NB4 (cell line): Measurements from ENCODE around the gene IL3.

Experiments
- DNase-seq: peaks from one replicate; pipeline ENCODE4 v3.0.0; 2010; ENCODE audit warnings: low read depth
- H3K4me3 ChIP-seq: one replicate; pipeline ENCODE4 v1.5.1; 2011; ENCODE audit warnings: mild to moderate bottlenecking, low read depth, low read length, moderate library complexity
- MAX ChIP-seq: IDR thresholded peaks from 2 replicates; pipeline ENCODE4 v1.6.1; 2011; ENCODE audit warnings: low read depth, low read length
- MYC ChIP-seq: IDR thresholded peaks from 2 replicates; pipeline ENCODE4 v1.6.1; 2011; ENCODE audit warnings: low read depth, low read length
- POLR2A ChIP-seq: IDR thresholded peaks from 2 replicates; pipeline ENCODE4 v1.6.1; 2011; ENCODE audit warnings: mild to moderate bottlenecking; ENCODE audit not compliant: insufficient read length; ENCODE audit errors: extremely low read depth
- TF ChIP-seq, protein P1 (sequence below): IDR thresholded peaks from one replicate; pipeline ENCODE4 v1.5.1; 2012; ENCODE audit warnings: low read depth, low read length

Gene IL3

GRCh38 chr5:132054031-132054696 is 6.3 kb upstream of the IL3 start:
- no peak for DNase-seq
- H3K4me3 ChIP-seq, result no peak overlapping the region
- TF ChIP-seq MYC (no peak), POLR2A (no peak), MAX (no peak)
- TF ChIP-seq, protein P1, sequence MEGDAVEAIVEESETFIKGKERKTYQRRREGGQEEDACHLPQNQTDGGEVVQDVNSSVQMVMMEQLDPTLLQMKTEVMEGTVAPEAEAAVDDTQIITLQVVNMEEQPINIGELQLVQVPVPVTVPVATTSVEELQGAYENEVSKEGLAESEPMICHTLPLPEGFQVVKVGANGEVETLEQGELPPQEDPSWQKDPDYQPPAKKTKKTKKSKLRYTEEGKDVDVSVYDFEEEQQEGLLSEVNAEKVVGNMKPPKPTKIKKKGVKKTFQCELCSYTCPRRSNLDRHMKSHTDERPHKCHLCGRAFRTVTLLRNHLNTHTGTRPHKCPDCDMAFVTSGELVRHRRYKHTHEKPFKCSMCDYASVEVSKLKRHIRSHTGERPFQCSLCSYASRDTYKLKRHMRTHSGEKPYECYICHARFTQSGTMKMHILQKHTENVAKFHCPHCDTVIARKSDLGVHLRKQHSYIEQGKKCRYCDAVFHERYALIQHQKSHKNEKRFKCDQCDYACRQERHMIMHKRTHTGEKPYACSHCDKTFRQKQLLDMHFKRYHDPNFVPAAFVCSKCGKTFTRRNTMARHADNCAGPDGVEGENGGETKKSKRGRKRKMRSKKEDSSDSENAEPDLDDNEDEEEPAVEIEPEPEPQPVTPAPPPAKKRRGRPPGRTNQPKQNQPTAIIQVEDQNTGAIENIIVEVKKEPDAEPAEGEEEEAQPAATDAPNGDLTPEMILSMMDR, result no peak

DNA sequence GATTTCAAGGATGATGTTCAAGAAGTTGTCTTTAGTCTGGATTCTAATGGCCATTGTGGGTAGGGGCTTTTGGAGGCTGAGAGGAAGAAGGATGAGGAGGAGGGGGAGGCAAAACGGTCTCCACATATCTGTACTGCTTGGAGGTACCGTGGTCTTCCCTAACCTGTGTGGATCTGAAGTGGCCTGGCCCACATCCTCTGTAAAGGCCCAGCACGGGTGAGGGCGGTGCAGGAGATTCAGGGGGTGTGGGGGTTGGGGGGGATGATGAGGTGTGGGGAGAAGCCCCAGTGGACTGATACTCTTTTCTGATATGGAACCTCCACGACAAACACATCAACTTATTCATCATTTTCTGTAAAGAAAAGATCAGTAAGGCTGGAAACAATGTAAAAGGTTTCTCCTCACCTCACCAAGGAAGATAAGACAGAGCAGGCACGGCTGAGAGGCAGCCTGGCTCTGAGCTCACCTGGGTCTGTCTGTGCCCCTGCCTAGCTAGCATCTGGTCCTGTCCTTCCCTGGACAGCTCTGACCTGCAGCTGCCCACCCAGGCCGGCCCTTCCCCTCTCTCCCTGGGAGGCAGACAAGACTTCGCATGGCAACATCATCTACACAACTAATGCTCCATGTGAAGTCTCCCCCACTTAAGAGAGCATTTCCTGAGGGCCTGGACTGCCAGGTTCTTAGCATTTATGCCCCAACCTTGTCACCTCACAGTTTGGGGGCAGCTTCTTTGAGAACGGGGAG is 5.6 kb upstream of the IL3 start:
- no peak overlapping the region for H3K4me3 ChIP-seq
- TF ChIP-seq POLR2A (no peak), MAX (no peak), MYC (no peak)
- TF ChIP-seq, protein P1, result no peak
- no peak for DNase-seq

GRCh38 chr5:132055441-132055807 is 5.0 kb upstream of the IL3 start:
- no peak for DNase-seq
- H3K4me3 ChIP-seq, result no peak overlapping the region
- TF ChIP-seq POLR2A (no peak), MAX (no peak), MYC (no peak)
- TF ChIP-seq, protein P1, result no peak

GRCh38 chr5:132055808-132056609 is 4.4 kb upstream of the IL3 start:
- TF ChIP-seq MYC, result peak; percentile 74
- peak; percentile 82 for TF ChIP-seq MAX
- TF ChIP-seq POLR2A, result no peak
- TF ChIP-seq, protein P1, result no peak
- no peak overlapping the region for H3K4me3 ChIP-seq
- peak; percentile 46 for DNase-seq

- no peak for DNase-seq
- H3K4me3 ChIP-seq, result no peak overlapping the region
- TF ChIP-seq POLR2A (no peak), MYC (no peak), MAX (no peak)
- TF ChIP-seq, protein P1, result no peak
Observed at GRCh38 chr5:132056610-132057497, 3.6 kb upstream of the IL3 start.
